KMS-11 (cell line): ENCODE results near the gene GLT8D1.

ENCODE experiments used
- H2AFZ ChIP-seq: fragments of 200-600 bp; sonication (generic); 2 replicates; pipeline ENCODE4 v1.6.1; 2016; ENCODE audit warnings: antibody characterized with exemption, mixed run types, low read depth
- H3K27ac ChIP-seq: fragments of 200-600 bp; sonication (generic); 2 replicates; pipeline ENCODE4 v1.6.1; 2016; ENCODE audit warnings: mild to moderate bottlenecking, mixed run types
- H3K27me3 ChIP-seq: fragments of 200-600 bp; sonication (generic); 2 replicates; pipeline ENCODE4 v1.6.1; 2017; ENCODE audit warnings: mild to moderate bottlenecking, low read depth, mixed run types, moderate library complexity; ENCODE audit not compliant: insufficient read depth
- H3K36me3 ChIP-seq: fragments of 200-600 bp; sonication (generic); 2 replicates; pipeline ENCODE4 v1.6.1; 2017; ENCODE audit warnings: mild to moderate bottlenecking, mixed run types; ENCODE audit not compliant: insufficient read depth
- H3K4me1 ChIP-seq: fragments of 200-600 bp; sonication (generic); 2 replicates; pipeline ENCODE4 v1.6.1; 2016; ENCODE audit warnings: mild to moderate bottlenecking, low read depth, mixed run types; ENCODE audit not compliant: poor library complexity, severe bottlenecking
- H3K4me2 ChIP-seq: fragments of 200-600 bp; sonication (generic); 2 replicates; pipeline ENCODE4 v1.7.0; 2016; ENCODE audit warnings: mild to moderate bottlenecking, mixed run types
- H3K4me3 ChIP-seq: fragments of 200-600 bp; sonication (generic); IDR thresholded peaks from 2 replicates; pipeline ENCODE4 v1.6.1; 2017; ENCODE audit warnings: low read depth, low read length, mixed read lengths; ENCODE audit not compliant: insufficient read depth
- H3K79me2 ChIP-seq: fragments of 200-600 bp; sonication (generic); 2 replicates; pipeline ENCODE4 v1.6.1; 2016; ENCODE audit warnings: low read depth, mixed run types; ENCODE audit not compliant: insufficient read depth
- H3K9ac ChIP-seq: fragments of 200-600 bp; sonication (generic); 2 replicates; pipeline ENCODE4 v1.6.1; 2016; ENCODE audit warnings: mild to moderate bottlenecking, mixed run types
- H4K20me1 ChIP-seq: fragments of 200-600 bp; sonication (generic); 2 replicates; pipeline ENCODE4 v1.6.1; 2016; ENCODE audit warnings: mild to moderate bottlenecking, mixed run types; ENCODE audit not compliant: insufficient read depth
- TF ChIP-seq, protein P1 (sequence below): fragments of 200-600 bp; sonication (generic); conservative IDR thresholded peaks from 2 replicates; pipeline ENCODE4 v1.6.1; 2017; ENCODE audit warnings: low read depth, mild to moderate bottlenecking, antibody characterized with exemption, low read length, moderate library complexity, mixed read lengths

GLT8D1 gene

DNA sequence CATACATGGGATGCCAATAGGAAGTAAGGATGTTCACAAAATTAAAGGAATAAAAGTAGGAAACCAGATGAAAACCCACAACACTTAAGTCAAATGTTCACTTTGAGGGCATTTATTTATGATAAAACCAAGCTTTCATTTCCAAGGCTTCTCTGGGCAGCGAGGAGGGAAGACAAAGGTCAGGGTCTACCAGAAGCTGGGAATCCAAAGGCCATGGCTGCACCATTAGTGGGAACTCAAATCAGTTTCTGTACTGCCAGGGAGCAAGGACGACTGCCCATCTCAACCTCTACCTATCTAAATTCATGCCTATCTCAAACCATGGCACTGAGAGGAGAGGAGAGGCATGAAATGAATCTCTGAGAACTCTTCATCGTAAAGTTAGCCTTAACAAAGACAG is 42.5 kb downstream of the GLT8D1 start:
- H3K79me2 ChIP-seq, result no peaks in the 10 kb centered on the region
- no peak overlapping the region for H3K4me2 ChIP-seq
- H3K9ac ChIP-seq, result no peak overlapping the region
- TF ChIP-seq, protein P1, sequence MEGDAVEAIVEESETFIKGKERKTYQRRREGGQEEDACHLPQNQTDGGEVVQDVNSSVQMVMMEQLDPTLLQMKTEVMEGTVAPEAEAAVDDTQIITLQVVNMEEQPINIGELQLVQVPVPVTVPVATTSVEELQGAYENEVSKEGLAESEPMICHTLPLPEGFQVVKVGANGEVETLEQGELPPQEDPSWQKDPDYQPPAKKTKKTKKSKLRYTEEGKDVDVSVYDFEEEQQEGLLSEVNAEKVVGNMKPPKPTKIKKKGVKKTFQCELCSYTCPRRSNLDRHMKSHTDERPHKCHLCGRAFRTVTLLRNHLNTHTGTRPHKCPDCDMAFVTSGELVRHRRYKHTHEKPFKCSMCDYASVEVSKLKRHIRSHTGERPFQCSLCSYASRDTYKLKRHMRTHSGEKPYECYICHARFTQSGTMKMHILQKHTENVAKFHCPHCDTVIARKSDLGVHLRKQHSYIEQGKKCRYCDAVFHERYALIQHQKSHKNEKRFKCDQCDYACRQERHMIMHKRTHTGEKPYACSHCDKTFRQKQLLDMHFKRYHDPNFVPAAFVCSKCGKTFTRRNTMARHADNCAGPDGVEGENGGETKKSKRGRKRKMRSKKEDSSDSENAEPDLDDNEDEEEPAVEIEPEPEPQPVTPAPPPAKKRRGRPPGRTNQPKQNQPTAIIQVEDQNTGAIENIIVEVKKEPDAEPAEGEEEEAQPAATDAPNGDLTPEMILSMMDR, result no peak
- H3K27me3 ChIP-seq, result no peaks in the 10 kb centered on the region
- no peak overlapping the region for H3K4me3 ChIP-seq
- H2AFZ ChIP-seq, result no peak overlapping the region
- H4K20me1 ChIP-seq, result no peaks in the 10 kb centered on the region
- H3K4me1 ChIP-seq, result no peaks in the 10 kb centered on the region
- no peak overlapping the region for H3K27ac ChIP-seq
- H3K36me3 ChIP-seq, result no peaks in the 10 kb centered on the region

DNA sequence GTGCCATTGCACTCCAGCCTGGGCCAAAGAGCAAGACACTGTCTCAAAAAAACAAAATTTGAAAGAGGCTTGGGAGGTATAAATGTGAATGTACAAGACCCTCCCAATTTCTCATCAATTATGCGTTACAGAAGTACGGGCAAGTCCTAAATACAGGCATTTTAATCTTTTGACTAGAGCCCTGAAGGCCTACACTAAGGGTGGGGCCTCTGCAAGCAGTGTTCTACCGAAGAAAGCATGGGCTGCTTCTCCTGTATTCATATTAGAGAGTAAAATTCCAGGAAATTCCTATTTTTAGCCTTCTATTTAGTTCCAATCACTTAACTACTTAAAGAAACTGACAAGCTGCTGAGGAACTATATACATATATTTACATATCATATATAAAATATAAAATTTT is 45.5 kb downstream of the GLT8D1 start:
- no peak overlapping the region for H3K27ac ChIP-seq
- TF ChIP-seq, protein P1, result no peak
- H3K4me2 ChIP-seq, result no peak overlapping the region
- no peak overlapping the region for H2AFZ ChIP-seq
- H3K27me3 ChIP-seq, result no peaks in the 10 kb centered on the region
- no peaks in the 10 kb centered on the region for H3K36me3 ChIP-seq
- H3K4me1 ChIP-seq, result peaks cover 13% of the 10 kb centered on the region
- no peaks in the 10 kb centered on the region for H4K20me1 ChIP-seq
- no peak overlapping the region for H3K9ac ChIP-seq
- H3K79me2 ChIP-seq, result no peaks in the 10 kb centered on the region
- no peak overlapping the region for H3K4me3 ChIP-seq

DNA sequence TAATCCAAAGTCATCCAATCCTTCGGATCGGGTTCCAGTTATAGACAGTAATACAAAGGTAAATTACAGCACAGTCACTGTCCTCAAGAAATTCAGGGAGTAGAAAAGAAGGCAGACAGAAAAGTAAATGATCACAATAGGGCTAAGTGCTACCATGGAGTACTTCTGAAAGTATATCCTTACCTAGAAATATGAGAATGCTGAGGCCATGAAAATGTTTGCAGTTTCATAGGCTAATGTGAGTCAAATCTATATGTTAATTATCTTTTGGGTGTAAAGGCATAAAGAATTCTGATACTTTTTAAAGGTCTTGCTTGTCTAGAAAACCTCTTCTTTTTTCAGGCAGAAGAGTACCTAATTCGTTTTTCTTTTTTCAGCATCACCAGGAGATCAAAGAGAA is 49.7 kb downstream of the GLT8D1 start:
- H3K27ac ChIP-seq, result no peak overlapping the region
- no peak overlapping the region for H2AFZ ChIP-seq
- no peak overlapping the region for H3K4me2 ChIP-seq
- H3K36me3 ChIP-seq, result no peaks in the 10 kb centered on the region
- no peaks in the 10 kb centered on the region for H3K27me3 ChIP-seq
- H3K79me2 ChIP-seq, result no peaks in the 10 kb centered on the region
- H3K9ac ChIP-seq, result no peak overlapping the region
- TF ChIP-seq, protein P1, result no peak
- H3K4me1 ChIP-seq, result peaks cover 13% of the 10 kb centered on the region
- no peak overlapping the region for H3K4me3 ChIP-seq
- no peaks in the 10 kb centered on the region for H4K20me1 ChIP-seq

DNA sequence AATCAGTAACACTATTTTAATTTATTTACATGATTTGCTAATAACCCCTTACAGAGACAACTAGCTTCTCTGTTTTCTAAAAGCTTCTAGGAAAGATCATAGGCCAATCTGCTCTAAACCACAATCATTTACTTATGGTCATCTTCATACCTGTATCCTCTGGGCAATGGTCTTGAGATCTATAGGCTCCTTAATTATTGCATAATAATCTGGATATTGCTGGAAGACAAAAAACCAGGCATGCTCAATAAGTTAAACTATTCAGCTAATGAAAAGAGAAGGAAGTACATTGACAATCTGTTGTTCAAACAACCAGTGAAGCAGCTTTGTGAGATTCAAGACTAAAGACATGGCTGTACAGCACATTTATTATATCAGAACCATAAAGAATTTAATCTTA is 54.0 kb downstream of the GLT8D1 start:
- Histone ChIP-seq H3K4me2 (no peak overlapping the region), H3K79me2 (no peaks in the 10 kb centered on the region), H3K4me1 (peaks cover 9% of the 10 kb centered on the region), H3K4me3 (no peak overlapping the region), H4K20me1 (no peaks in the 10 kb centered on the region), H3K27me3 (no peaks in the 10 kb centered on the region), H3K27ac (no peak overlapping the region), H3K36me3 (no peaks in the 10 kb centered on the region), H3K9ac (no peak overlapping the region), H2AFZ (no peak overlapping the region)
- TF ChIP-seq, protein P1, result no peak
